ENCODE data around the gene ZNF652. TPM values are rescaled to one million over a fixed set of nuclear protein-coding genes. Genes with fewer than 3 reads are reported as not detected.

ZNF652 gene
- total RNA-seq, 1 experiment from 2014 or later, result 32.1 TPM

GRCh38 chr17:49315551-49316257 is 46.3 kb downstream of the ZNF652 start:
- Histone ChIP-seq H3K27ac (ENCODE audit: low read depth, low read length, poor library complexity, severe bottlenecking) (no peak overlapping the region), H3K9me3 (ENCODE audit: low read depth, low read length, poor library complexity, severe bottlenecking) (no peaks in the 10 kb centered on the region), H3K4me3 (ENCODE audit: low read depth, low read length, poor library complexity, severe bottlenecking) (peak overlapping the region; percentile 3), H3K27me3 (replicated peaks; ENCODE audit: insufficient read depth, low read depth, low read length, poor library complexity) (no peaks in the 10 kb centered on the region), H3K4me1 (ENCODE audit: insufficient read depth, low read length, poor library complexity, severe bottlenecking) (peaks cover 57% of the 10 kb centered on the region), H3K36me3 (ENCODE audit: insufficient read depth, low read length, poor library complexity, severe bottlenecking) (peaks cover 10% of the 10 kb centered on the region)
- ChIA-PET CTCF (interaction anchor here (0.5 to 0.7 kb wide), 3 partner anchors 80 to 161 kb away, joined by 3 to 6 read pairs (median 5); no protein-coding TSS in a partner anchor), POLR2A (ENCODE audit: low non-redundant PET) (no interaction called here)
- intact Hi-C loops (cut with micrococcal nuclease; ENCODE audit: unreplicated experiment), result loop anchor here (1.0 to 2.0 kb wide), 2 partner anchors 80 to 239 kb away; no protein-coding TSS in a partner anchor
- BruUV-seq (replicated peaks), result no TSS peak
- TF ChIP-seq EZH2 (IDR thresholded peaks at IDR 0.05; ENCODE audit: borderline replicate concordance, low read depth, low read length, poor library complexity, severe bottlenecking), result no peak
- peak; percentile 85 for TF ChIP-seq CTCF (conservative IDR thresholded peaks at IDR 0.05; ENCODE audit: low read depth, low read length)
- DNase-seq (ENCODE audit: low spot score), result peak; percentile 89

- H3K4me1 ChIP-seq (ENCODE audit: insufficient read depth, low read length, poor library complexity, severe bottlenecking), result peaks cover 33% of the 10 kb centered on the region
- peak overlapping the region; percentile 52 for H3K27ac ChIP-seq (ENCODE audit: low read depth, low read length, poor library complexity, severe bottlenecking)
- peak; percentile 85 for DNase-seq (ENCODE audit: low spot score)
- POLR2A ChIA-PET (ENCODE audit: low non-redundant PET), result interaction anchor here (0.6 kb wide), 1 partner anchor 69 kb away, joined by 4 read pairs; no protein-coding TSS in a partner anchor
- no peaks in the 10 kb centered on the region for H3K27me3 ChIP-seq (replicated peaks; ENCODE audit: insufficient read depth, low read depth, low read length, poor library complexity)
- H3K9me3 ChIP-seq (ENCODE audit: low read depth, low read length, poor library complexity, severe bottlenecking), result no peaks in the 10 kb centered on the region
- peaks cover 10% of the 10 kb centered on the region for H3K36me3 ChIP-seq (ENCODE audit: insufficient read depth, low read length, poor library complexity, severe bottlenecking)
- BruUV-seq (replicated peaks), result no TSS peak
- CTCF ChIA-PET, result no interaction called here
- TF ChIP-seq CTCF (conservative IDR thresholded peaks at IDR 0.05; ENCODE audit: low read depth, low read length) (no peak), EZH2 (IDR thresholded peaks at IDR 0.05; ENCODE audit: borderline replicate concordance, low read depth, low read length, poor library complexity, severe bottlenecking) (no peak)
- intact Hi-C loops (cut with micrococcal nuclease; ENCODE audit: unreplicated experiment), result no loop called here
- H3K4me3 ChIP-seq (ENCODE audit: low read depth, low read length, poor library complexity, severe bottlenecking), result no peak overlapping the region
These were observed 49.3 kb downstream of the ZNF652 start for GRCh38 chr17:49312722-49313121.

GRCh38 chr17:49299996-49300395 is 62.1 kb downstream of the ZNF652 start:
- Histone ChIP-seq H3K9me3 (ENCODE audit: low read depth, low read length, poor library complexity, severe bottlenecking) (no peaks in the 10 kb centered on the region), H3K4me3 (ENCODE audit: low read depth, low read length, poor library complexity, severe bottlenecking) (no peak overlapping the region), H3K36me3 (ENCODE audit: insufficient read depth, low read length, poor library complexity, severe bottlenecking) (peaks cover 9% of the 10 kb centered on the region), H3K27me3 (replicated peaks; ENCODE audit: insufficient read depth, low read depth, low read length, poor library complexity) (no peaks in the 10 kb centered on the region), H3K4me1 (ENCODE audit: insufficient read depth, low read length, poor library complexity, severe bottlenecking) (no peaks in the 10 kb centered on the region), H3K27ac (ENCODE audit: low read depth, low read length, poor library complexity, severe bottlenecking) (no peak overlapping the region)
- BruUV-seq (replicated peaks), result no TSS peak
- CTCF ChIA-PET, result no interaction called here
- POLR2A ChIA-PET (ENCODE audit: low non-redundant PET), result no interaction called here
- intact Hi-C loops (cut with micrococcal nuclease; ENCODE audit: unreplicated experiment), result loop anchor here (10.0 kb wide), 1 partner anchor 245 kb away; no protein-coding TSS in a partner anchor
- no peak for TF ChIP-seq EZH2 (IDR thresholded peaks at IDR 0.05; ENCODE audit: borderline replicate concordance, low read depth, low read length, poor library complexity, severe bottlenecking)
- TF ChIP-seq CTCF (conservative IDR thresholded peaks at IDR 0.05; ENCODE audit: low read depth, low read length), result no peak
- no peak for DNase-seq (ENCODE audit: low spot score)
